MCF 10A (cell line): ENCODE measurements around the gene MCTP2. TPM values are rescaled to one million over a fixed set of nuclear protein-coding genes. Genes with fewer than 3 reads are reported as not detected.

Experiments used
- BruUV-seq: library from RNA; stranded (reverse); fragments of 400-500 nt; replicated peaks from 2 replicates; lab custom pipeline; 2021; lab: Mats Ljungman, UMichigan
- CTCF ChIA-PET: fragments of 300-600 bp; sonication (Branson Sonifier 250); formaldehyde crosslinking; extraction: SDS; loops from one replicate; lab custom pipeline; 2021; ENCODE audit warnings: antibody characterized with exemption, inconsistent platforms; lab: Yijun Ruan, JAX
- POLR2A ChIA-PET: fragments of 300-600, 350-650 bp; sonication (Branson Sonifier 250); formaldehyde crosslinking; extraction: SDS; loops from one replicate; lab custom pipeline; 2020; ENCODE audit warnings: antibody characterized with exemption, inconsistent platforms; lab: Yijun Ruan, JAX
- DNase-seq: peaks from one replicate; pipeline ENCODE4 v3.0.0-alpha.2; 2018; ENCODE audit not compliant: unreplicated experiment
- H3K27ac Mint-ChIP-seq: one replicate; pipeline ENCODE4 v1.8.0; 2022; ENCODE audit warnings: mild to moderate bottlenecking, low read depth, mixed read lengths; ENCODE audit not compliant: unreplicated experiment
- H3K27me3 Mint-ChIP-seq: one replicate; pipeline ENCODE4 v1.8.0; 2022; ENCODE audit warnings: mixed read lengths; ENCODE audit not compliant: insufficient read depth, unreplicated experiment
- H3K36me3 Mint-ChIP-seq: one replicate; pipeline ENCODE4 v1.8.0; 2022; ENCODE audit warnings: mild to moderate bottlenecking, moderate library complexity, mixed read lengths; ENCODE audit not compliant: insufficient read depth, unreplicated experiment
- H3K4me1 Mint-ChIP-seq: one replicate; pipeline ENCODE4 v1.8.0; 2022; ENCODE audit warnings: mixed read lengths; ENCODE audit not compliant: insufficient read depth, unreplicated experiment
- H3K4me3 Mint-ChIP-seq: one replicate; pipeline ENCODE4 v1.8.0; 2022; ENCODE audit warnings: mild to moderate bottlenecking, moderate library complexity, mixed read lengths; ENCODE audit not compliant: unreplicated experiment
- H3K9me3 Mint-ChIP-seq: one replicate; pipeline ENCODE4 v1.8.0; 2022; ENCODE audit warnings: mixed read lengths; ENCODE audit not compliant: unreplicated experiment
- CTCF ChIP-seq: fragments of 200-600 bp; IDR thresholded peaks from one replicate; pipeline ENCODE4 v1.8.0; 2022; ENCODE audit warnings: antibody characterized with exemption, mild to moderate bottlenecking; ENCODE audit not compliant: unreplicated experiment
- intact Hi-C: fragments of 100-400 bp; cut with micrococcal nuclease; formaldehyde crosslinking; loops from 2 replicates; pipeline ENCODE4 v1.14.1; 2022
- total RNA-seq: library from RNA; stranded (reverse); gene quantifications from 2 replicates; pipeline ENCODE4 v1.2.3, GENCODE V29; 2022

MCTP2 gene
- total RNA-seq, 1 experiment from 2014 or later = 25.7 TPM

GRCh38 chr15:94457661-94458060, 226.3 kb downstream of the MCTP2 start:
- no TSS peak for BruUV-seq
- intact Hi-C loops = no loop called here
- Mint-ChIP-seq H3K36me3 (peaks cover 7% of the 10 kb centered on the region), H3K27ac (no peak overlapping the region), H3K9me3 (no peaks in the 10 kb centered on the region), H3K4me3 (no peak overlapping the region), H3K27me3 (no peaks in the 10 kb centered on the region), H3K4me1 (no peaks in the 10 kb centered on the region)
- CTCF ChIA-PET = no interaction called here
- POLR2A ChIA-PET = no interaction called here
- TF ChIP-seq CTCF = no peak
- no peak for DNase-seq

GRCh38 chr15:94460624-94461023, 229.3 kb downstream of the MCTP2 start:
- POLR2A ChIA-PET = no interaction called here
- TF ChIP-seq CTCF = no peak
- peaks cover 7% of the 10 kb centered on the region for H3K36me3 Mint-ChIP-seq
- no peaks in the 10 kb centered on the region for H3K27me3 Mint-ChIP-seq
- CTCF ChIA-PET = no interaction called here
- no peaks in the 10 kb centered on the region for H3K9me3 Mint-ChIP-seq
- DNase-seq = no peak
- BruUV-seq = no TSS peak
- H3K4me1 Mint-ChIP-seq = no peaks in the 10 kb centered on the region
- intact Hi-C loops = no loop called here
- no peak overlapping the region for H3K4me3 Mint-ChIP-seq
- H3K27ac Mint-ChIP-seq = no peak overlapping the region

GRCh38 chr15:94467034-94467433, 235.7 kb downstream of the MCTP2 start:
- no peak overlapping the region for H3K4me3 Mint-ChIP-seq
- no TSS peak for BruUV-seq
- ChIA-PET POLR2A (interaction anchor here (0.7 to 0.9 kb wide), 2 partner anchors 49 to 229 kb away, joined by 3 to 4 read pairs; no protein-coding TSS in a partner anchor), CTCF (no interaction called here)
- intact Hi-C loops = no loop called here
- no peak overlapping the region for H3K27ac Mint-ChIP-seq
- H3K4me1 Mint-ChIP-seq = peaks cover 5% of the 10 kb centered on the region
- H3K9me3 Mint-ChIP-seq = no peaks in the 10 kb centered on the region
- TF ChIP-seq CTCF = no peak
- H3K27me3 Mint-ChIP-seq = no peaks in the 10 kb centered on the region
- DNase-seq = no peak
- peaks cover 6% of the 10 kb centered on the region for H3K36me3 Mint-ChIP-seq

- ChIA-PET CTCF (no interaction called here), POLR2A (interaction anchor here (1.0 kb wide), 1 partner anchor 16 kb away, joined by 4 read pairs; no protein-coding TSS in a partner anchor)
- Mint-ChIP-seq H3K9me3 (no peaks in the 10 kb centered on the region), H3K27me3 (no peaks in the 10 kb centered on the region), H3K27ac (no peak overlapping the region), H3K36me3 (peaks cover 6% of the 10 kb centered on the region), H3K4me1 (peaks cover 5% of the 10 kb centered on the region), H3K4me3 (no peak overlapping the region)
- intact Hi-C loops = no loop called here
- TF ChIP-seq CTCF = no peak
- no peak for DNase-seq
- no TSS peak for BruUV-seq
These were observed 239.1 kb downstream of the MCTP2 start for GRCh38 chr15:94470492-94470891.
